ENCODE measurements around the gene CDC14A. TPM values are rescaled to one million over a fixed set of nuclear protein-coding genes. Genes with fewer than 3 reads are reported as not detected.
"Not testable (repeated sequence)": the region's sequence is repeated elsewhere in the genome, so short reads cannot be mapped to it uniquely, and the experiment has no call there.

Gene CDC14A, protein sequence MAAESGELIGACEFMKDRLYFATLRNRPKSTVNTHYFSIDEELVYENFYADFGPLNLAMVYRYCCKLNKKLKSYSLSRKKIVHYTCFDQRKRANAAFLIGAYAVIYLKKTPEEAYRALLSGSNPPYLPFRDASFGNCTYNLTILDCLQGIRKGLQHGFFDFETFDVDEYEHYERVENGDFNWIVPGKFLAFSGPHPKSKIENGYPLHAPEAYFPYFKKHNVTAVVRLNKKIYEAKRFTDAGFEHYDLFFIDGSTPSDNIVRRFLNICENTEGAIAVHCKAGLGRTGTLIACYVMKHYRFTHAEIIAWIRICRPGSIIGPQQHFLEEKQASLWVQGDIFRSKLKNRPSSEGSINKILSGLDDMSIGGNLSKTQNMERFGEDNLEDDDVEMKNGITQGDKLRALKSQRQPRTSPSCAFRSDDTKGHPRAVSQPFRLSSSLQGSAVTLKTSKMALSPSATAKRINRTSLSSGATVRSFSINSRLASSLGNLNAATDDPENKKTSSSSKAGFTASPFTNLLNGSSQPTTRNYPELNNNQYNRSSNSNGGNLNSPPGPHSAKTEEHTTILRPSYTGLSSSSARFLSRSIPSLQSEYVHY
- 5.9 and 8.5 TPM in 2 replicates for total RNA-seq
- polyA plus RNA-seq (2012) = 2.3 TPM

DNA sequence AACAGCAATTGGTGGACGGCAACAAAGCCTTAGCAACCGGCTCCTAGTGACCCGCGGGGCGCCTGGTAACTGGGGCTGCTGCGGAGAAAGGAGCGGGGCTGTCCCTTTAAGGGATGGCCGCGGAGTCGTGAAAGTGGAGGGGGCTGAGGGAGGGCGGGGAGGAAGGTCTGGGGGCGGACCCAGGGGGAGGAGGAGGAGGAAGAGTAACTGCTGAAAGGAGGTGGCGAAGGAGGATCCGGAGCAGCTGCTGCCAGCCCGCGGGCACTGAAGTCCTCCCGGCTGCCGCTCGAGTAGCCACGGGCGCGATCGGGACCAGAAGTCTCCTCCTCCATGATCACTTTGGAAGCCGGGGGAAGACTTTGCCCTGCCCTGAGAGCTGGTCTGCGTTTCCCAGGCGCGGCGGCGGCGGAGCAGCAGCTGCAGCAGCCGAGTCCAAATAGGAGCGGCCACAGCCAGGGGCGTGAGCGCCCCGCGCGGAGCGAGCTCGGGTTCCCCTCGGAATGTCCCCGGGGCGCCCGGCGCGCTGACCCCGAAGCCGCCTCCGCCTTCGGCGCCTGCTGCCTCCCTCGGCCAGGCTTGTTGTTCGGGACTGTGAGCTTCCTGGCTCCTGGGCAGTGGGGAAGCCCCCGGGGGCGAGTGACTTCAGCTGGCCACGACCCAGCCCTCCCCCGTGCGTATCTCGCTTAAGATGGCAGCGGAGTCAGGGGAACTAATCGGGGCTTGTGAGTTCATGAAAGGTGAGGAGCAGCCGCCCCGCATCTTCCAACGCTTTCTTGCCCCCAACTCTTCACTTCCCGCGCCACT lies at the start of gene CDC14A:
Gene CDC14A (plus strand): TSS at position 240 of the 804 bp plus-strand sequence. CDS start 449 bp downstream, at position 689.
- peak; percentile 97 for DNase-seq (ENCODE audit: low read depth)

DNA sequence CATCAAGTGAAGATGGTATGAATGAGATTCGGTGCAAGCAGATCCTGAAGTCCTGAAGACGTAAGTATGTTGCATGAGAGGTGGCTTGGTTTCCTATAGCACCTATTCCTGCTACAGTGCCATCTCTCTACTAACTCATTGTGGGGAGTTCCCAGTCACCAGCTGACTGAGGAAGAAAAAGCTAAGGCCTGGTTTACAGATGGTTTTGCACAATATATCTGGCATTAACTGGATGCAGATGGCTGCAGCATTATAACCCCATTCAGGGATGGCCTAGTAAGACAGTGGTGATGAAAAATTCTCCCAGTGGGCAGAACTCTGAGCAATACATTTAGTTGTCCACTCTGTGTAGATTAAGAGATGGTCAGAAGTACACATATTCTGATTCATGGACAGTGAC lies 49.6 kb upstream of the CDC14A start:
- DNase-seq (ENCODE audit: low read depth) = no peak

DNA sequence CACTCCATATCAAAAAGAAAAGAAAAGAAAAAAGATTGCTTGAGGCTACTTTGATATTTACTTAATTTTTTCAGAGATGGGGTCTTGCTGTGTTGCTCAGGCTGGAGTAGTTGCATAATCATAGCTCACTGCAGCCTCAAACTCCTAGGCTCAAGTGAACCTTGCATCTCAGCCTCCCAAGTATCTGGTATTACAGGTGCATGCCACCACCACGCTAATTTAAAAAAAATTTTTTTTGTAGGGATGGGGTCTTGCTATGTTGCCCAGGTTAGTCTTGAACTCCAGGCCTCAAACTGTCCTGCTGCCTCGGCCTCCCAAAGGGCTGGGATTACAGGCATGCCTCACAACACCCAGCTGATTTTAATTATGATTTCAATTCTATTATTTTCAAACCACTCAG lies 48.1 kb upstream of the CDC14A start:
- no peak for DNase-seq (ENCODE audit: low read depth)

DNA sequence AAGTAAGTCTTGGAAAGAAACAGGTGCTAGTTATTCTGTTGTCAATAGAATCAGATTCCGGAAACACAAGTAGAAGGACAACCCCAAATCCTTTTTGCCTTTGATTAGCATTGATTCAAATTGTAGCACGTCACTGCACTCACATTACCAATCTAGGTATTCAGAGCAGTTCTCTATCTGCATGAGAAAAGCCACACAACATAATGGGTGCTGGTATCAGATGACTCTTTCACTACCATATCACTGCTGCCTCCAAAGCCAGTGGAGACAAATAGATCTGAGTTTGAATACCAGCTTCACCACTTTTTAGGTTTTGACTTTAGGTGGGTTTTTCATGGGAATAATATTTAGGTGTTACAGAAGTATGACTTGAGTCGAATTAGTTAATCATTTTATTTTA lies 47.4 kb upstream of the CDC14A start:
- DNase-seq (ENCODE audit: low read depth) = no peak

DNA sequence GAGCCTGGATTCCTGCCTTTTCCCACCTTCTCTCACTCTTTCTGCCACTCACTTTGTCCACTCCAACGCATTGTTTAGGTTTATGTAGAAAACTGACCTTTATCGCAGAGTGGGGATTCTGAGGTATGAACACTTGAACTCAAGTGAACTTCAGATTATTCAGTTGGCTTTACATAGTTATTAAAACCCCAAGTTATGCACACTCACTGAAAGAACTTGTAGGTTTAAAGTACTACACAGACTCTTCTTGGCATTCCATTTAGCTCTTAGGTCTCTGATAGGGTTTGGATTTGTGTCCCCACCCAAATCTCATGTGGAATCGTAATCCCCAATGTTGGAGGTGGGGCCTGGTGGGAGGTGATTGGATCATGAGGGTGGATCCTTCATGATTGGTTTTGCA lies 46.4 kb upstream of the CDC14A start:
- no peak for DNase-seq (ENCODE audit: low read depth)

DNA sequence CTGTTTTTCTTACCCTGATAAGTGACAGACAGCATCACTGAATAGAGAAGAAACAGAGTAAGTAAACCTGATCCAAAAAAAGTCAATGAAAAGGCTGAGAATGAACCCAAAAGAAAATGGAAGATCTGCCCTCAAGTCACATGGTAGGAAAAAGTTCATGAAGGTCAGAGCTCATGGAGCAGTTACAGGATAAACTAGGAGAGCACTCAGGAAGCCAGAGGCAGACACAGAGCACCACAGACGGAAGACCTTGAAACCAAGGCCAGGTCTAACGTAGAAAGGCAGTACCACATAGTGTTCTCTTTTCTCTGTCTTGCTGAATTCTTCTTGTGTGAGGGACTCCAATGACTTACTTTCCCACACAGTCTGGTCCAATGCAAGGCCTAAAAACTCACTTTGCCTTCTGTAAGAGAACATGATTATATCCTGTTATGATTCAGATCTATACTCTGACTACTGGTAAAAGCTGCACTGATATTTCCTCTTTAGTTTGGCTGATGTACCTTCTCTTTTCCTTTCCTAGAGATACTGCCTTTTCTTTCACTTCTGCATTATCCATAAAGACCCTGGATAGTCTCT lies 45.5 kb upstream of the CDC14A start:
- no peak for DNase-seq (ENCODE audit: low read depth)

DNA sequence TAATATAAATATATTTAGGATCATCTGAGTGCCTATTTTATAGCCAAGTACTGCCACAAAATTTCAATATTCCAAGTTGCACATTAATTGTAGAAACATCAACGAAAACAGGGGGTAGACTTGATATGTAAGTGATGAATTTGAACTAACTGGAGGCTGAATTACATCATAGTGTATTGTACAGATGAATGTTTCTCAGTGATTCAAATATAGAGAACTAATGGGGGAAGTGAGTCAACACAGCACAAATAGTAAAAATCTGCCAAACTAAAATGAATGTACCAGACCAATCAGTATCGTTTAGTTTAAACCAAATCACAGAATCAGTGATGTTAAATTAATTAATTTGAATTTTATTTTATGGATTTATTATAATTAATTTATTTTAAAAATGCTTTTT lies 43.5 kb upstream of the CDC14A start:
- DNase-seq (ENCODE audit: low read depth) = no peak

DNA sequence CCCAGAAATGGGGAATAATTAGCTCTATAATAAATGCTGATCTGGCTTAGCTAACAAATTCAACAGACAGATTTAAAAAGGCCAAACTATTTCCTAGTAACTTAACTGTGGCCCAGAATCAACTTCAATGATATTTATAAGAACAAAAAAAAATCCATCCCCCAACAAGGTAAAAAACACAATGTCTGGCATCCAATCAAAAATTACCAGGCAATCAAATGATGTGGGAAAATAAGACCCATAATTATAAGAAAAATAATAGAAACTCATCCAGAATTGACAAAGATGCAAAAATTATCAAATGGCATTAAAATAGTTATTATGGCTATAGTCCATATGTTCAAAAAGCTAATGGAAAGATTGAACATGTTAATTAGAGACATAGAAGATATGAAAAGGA lies 42.4 kb upstream of the CDC14A start:
- DNase-seq (ENCODE audit: low read depth) = no peak

DNA sequence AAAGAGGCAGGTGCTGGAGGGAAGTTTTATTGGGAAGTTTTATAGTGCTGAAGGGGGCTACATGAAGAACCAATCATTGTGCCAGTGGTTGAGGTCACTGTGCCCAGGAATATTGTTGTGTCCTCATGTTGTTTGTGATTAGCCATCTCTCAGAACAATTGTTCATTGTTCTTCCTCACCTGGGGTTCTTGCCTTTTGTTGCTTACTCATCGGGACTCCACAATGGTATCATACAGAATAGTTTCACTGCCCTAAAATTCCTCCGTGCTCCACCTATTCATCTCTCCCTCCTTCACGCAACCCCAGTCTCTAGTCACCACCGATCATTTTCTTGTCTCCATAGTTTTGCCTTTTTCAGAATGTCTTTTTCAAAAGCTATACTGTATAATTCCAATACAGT lies 38.9 kb upstream of the CDC14A start:
- DNase-seq (ENCODE audit: low read depth) = no peak

DNA sequence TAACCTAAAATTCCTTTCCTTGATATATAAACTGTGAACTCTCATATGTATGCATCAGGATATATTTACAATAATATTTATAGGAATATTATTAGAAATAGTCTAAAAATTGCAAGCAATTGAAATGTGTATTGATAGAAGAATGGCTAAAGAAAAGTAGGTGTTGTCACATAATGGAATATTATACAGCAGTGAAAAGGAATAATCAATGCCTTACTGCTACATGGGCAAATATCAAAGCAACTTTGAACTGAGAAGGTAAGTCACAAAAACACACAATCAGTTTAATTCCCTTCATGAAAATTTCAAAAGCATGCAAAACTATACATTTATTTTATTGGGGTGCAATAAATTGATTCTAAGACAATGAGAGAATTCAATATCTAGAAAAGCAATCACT lies 35.7 kb upstream of the CDC14A start:
- DNase-seq (ENCODE audit: low read depth) = no peak

DNA sequence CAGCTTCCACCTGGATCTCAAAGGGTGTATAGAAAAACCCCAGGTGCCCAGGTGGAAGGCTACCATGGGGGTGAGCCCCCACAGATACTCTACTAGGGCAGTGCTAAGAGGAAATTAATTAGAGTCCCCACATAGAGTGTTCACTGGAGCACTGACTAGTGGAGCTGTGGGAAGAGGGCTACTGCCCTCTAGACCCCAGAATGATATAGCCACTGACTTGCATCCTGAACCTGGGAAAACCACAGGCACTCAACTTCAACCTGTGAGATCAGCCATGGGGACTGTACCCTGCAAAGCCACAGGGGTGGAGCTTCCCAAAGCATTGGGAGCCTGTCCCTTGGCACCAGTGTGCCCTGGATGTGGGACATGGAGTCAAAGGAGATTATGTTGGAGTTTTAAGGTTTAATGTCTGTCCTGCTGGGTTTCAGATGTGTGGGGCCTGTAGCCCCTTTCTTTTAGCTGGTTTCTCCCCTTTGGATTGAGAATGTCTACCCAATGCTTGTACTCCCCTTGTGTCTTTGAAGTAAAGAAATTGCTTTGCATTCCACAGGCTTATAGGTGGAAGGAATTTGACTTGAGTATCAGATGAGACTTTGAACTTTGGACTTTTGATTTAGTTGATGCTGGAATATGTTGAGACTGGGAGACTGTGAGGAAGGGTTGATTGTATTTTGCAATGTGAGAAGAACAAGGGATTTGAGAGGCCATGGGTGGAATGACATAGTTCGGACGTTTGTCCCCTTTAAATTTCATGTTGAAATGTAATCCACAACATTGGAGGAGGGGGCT lies 31.8 kb upstream of the CDC14A start:
- no peak for DNase-seq (ENCODE audit: low read depth)

DNA sequence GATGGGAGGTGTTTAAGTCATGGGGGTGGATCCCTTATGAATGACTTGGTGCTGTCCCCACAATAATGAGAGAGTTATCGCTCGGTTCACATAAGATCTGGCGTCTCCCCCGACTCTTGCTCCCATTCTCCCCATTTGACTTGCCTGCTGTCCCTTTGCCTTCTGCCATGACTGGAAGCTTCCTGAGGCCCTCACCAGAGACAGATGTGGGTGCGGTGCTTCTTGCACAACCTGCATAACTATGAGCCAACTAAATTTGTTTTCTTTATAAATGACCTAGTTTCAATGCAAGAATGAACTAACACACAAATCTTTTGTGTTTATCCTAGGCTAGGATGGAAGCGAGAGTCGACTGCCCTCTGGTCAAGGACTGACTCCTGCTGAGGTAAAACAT lies 31.2 kb upstream of the CDC14A start:
- DNase-seq (ENCODE audit: low read depth) = no peak

DNA sequence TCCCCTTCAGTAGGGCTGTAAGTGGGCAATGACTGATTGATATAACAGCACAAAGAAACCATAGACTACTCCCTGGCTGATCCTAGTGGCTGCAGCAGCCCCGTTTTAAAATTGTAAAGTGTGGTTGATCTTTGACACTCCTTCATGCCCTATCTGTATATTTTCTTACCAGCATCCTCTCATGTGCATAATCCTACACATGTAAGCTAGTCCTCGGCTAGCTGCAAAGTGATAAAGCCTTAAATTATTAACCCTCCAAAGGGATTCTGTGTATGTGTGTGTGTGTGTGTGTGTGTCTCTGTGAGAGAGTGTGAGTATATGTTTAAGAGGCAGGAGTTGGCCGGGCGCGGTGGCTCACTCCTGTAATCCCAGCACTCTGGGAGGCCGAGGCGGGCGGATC lies 30.8 kb upstream of the CDC14A start:
- no peak for DNase-seq (ENCODE audit: low read depth)

DNA sequence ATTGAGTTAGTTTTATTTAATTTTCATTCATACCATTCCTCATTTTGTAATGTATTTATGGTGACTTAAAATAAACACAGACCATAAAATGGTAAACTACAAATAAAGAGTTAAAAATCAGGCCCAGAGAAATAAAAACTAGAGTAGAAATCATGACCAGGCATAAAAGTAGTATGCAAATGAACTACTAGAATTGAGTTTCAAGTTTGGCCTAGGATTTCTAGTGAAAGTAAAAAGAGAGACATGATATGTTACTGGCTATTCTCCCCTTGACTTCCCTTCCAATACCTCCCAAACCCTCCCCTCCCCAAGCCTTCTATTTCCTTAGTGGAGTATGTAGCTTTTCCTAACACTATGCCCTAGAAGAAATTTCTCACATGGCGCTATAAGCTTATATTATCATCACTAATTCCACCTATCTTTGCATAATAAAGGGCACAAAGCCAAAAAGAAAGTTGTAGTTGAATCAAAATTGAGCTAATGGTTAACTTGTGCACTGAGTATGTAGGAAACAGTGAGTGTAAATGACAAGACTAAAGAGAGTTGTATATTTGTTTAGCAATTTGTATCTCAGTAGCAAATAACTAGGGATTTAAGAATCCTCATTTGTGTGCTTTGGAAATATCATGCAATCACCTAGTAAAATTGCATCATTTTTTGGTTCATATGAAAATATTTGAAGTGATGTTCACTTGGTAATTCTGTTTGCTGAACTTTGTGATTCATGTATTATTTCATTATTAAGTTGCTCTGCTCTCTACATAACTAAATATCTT lies 29.7 kb upstream of the CDC14A start:
- no peak for DNase-seq (ENCODE audit: low read depth)

DNA sequence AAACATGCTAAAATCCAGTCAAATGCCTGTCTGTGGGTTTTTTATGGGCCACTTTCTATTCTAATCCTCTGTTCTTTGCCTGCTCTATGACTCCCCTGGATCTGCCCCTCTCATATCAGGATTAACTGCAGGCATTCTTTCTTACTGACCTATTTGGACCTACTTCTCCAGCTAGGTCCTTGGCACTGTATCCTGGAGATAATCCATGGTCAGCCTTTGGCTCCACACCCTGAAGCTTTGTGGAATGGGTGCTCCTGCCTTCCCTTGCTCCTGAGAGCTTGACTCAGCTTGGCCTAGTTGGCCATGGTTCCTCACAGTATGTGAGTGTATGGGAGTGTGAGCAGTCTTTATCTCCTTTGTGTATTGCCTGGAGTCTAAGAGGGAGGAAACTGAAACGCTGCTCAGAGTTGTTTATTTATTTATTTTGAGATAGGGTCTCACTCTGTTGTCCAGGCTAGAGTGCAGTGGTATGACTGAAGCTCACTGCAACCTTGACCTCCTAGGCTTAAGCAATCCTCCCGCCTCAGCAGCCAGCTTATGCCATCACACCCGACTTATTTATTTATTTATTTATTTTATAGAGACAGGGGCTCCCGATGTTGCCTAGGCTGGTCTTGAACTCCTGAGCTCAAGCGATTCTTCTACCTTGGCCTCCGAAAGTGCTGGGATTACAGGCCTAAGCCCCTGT lies 28.7 kb upstream of the CDC14A start:
- DNase-seq (ENCODE audit: low read depth) = no peak

DNA sequence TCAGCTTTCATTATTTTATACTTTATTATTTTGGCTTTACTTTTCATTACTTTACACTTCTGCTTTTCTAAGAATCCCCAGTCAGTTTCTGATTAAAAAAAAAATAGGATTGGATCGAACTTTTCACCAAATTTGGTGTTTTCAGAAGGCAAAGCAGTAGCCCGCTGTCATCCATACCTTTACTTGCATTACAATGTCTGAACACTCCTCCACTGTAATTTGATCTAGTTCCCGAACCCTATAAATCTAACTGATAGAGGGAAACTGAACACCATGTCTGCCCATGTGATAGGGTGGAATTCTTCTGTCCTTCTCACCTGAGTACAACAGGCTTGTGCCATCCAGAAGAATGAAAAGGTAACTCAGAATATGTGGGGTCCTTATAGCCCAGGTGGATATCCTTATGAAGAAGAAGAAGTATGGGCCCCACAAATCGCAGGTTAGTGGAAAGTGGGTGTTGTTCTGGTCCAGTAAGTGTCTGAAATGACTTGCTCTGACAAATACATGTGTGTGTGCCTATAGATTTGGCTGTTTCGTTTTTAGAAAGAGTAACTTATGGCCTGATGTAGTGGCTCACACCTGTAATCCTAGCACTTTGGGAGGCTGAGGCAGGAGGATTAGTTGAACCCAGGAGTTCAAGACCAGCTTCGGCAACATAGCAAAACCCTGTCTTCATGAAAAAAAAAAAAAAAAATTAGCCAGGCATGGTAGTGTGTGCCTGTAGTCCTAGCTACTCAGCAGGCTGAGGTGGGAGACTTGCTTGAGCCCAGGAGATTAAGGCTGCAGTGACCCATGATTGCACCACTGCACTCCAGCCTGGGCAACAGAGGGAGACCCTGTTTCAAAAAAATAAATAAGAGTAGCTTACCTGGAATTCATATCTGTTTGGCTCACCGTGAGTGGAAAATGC lies 26.6 kb upstream of the CDC14A start:
- DNase-seq (ENCODE audit: low read depth) = no peak

DNA sequence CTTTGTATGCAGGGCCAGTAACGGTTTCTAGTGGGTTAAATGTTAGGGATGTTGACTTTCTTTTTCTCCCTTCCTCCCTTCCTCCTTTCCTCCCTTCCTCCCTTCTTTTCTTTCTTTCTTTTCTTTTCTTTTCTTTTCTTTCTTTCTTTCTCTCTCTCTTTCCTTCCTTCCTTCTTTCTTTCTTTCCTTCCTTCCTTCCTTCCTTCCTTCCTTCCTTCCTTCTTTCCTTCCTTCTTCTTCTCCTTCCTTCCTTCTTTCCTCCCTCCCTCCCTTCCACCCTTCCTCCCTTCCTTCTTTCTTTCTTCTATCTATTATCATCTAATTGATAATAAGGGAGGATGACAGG lies 26.0 kb upstream of the CDC14A start:
- DNase-seq (ENCODE audit: low read depth) = not testable (repeated sequence)

DNA sequence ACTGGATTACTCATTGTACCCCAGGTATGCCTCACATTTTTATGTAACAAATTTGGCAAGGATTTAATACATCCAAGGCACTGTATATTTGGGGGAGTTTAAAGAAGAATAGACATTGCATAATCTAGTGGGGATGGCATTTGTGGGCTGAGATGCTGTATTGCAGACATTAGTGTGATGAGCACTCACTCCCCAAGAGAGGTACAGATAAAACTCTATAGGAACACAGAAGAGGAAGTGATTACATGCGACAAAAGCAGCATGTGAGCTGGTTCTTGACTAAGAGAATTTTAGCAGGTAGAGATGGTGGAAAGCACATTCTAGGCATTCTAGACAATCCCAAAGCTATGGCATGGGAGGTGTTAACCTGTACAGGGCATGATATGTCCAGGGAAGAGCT lies 24.2 kb upstream of the CDC14A start:
- DNase-seq (ENCODE audit: low read depth) = no peak

DNA sequence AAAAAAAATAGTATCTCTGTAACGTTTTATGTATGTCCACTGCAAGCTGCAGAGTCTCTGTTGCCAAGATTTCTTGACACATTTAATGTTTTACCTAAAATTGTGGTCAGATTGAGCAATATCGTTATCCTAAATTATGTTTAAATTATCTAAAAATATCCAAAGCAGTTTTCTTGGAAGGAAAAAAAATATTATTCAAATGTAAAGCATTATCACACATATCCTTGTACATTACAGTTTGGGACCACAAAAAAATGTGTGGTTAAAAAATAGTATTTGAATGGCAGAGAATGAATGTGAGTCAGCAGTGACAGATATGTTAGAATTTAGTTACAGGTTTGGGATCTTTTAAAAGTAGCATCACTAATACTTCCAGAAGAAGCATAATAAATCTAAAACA lies 21.2 kb upstream of the CDC14A start:
- not testable (repeated sequence) for DNase-seq (ENCODE audit: low read depth)

Measured in myocyte (in vitro differentiated cells).